Neural progenitor cell (in vitro differentiated cells): ENCODE results near the gene CIRBP.

ENCODE experiments used
- CTCF ChIP-seq: fragments of 200-600 bp; sonication (generic); IDR thresholded peaks from 2 replicates; pipeline ENCODE4 v1.5.1; 2017; ENCODE audit warnings: antibody characterized with exemption, mild to moderate bottlenecking
- EZH2 ChIP-seq: fragments of 200-600 bp; sonication (generic); IDR thresholded peaks from 2 replicates; pipeline ENCODE4 v1.6.1; 2017; ENCODE audit warnings: antibody characterized with exemption, mild to moderate bottlenecking, moderate library complexity

- no peak for TF ChIP-seq CTCF
- no peak for TF ChIP-seq EZH2
Observed at GRCh38 chr19:1241417-1242095, 27.6 kb upstream of the CIRBP start, which contains the start of gene ATP5F1D.
